Stomach (tissue), 4 donors: Measurements from ENCODE around the gene DPP8.

Experiments
- POLR2A ChIP-seq, 4 donors: fragments of 450-650 bp; IDR thresholded peaks; one replicate each; pipeline ENCODE4 v1.6.1; 2016; ENCODE audit warnings: antibody characterized with exemption in 4 of 4, control low read depth in 2 of 4, mild to moderate bottlenecking in 1 of 4, moderate library complexity in 1 of 4
- TF ChIP-seq, protein P1 (sequence below), 7 experiments: fragments of 450-650 bp in 4 of 7; fragments of 200-600 bp in 3 of 7; sonication (generic) in 3 of 7; IDR thresholded peaks; one replicate each; pipeline ENCODE4 v1.5.1; 2016 to 2019; ENCODE audit warnings: antibody characterized with exemption in 7 of 7, control low read depth in 2 of 7, mild to moderate bottlenecking in 1 of 7

DNA sequence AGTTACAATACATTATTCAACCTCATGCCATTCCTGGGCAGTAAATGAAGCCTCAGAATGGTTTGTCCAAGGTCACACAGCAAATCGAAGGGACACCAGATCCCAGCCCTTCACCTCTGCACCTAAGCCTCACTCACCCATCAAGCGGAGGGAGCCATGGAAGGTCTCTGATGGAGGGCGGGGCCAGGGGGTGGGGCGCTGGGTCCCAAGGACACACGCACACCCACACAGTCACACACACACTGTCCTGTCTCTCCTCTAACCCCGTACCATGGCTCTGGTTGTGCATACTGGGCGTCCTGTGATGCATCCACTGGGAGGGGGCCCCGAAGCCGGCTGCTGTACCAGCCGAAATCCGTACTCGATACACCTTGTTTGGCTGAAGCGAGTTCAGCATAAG, 124.4 kb downstream of the DPP8 start:
- TF ChIP-seq POLR2A (IDR thresholded peaks at IDR 0.05): no peak
- TF ChIP-seq, protein P1, sequence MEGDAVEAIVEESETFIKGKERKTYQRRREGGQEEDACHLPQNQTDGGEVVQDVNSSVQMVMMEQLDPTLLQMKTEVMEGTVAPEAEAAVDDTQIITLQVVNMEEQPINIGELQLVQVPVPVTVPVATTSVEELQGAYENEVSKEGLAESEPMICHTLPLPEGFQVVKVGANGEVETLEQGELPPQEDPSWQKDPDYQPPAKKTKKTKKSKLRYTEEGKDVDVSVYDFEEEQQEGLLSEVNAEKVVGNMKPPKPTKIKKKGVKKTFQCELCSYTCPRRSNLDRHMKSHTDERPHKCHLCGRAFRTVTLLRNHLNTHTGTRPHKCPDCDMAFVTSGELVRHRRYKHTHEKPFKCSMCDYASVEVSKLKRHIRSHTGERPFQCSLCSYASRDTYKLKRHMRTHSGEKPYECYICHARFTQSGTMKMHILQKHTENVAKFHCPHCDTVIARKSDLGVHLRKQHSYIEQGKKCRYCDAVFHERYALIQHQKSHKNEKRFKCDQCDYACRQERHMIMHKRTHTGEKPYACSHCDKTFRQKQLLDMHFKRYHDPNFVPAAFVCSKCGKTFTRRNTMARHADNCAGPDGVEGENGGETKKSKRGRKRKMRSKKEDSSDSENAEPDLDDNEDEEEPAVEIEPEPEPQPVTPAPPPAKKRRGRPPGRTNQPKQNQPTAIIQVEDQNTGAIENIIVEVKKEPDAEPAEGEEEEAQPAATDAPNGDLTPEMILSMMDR (IDR thresholded peaks at IDR 0.05): no peak
